ENCODE results near the gene SPRN.

The SPRN gene

DNA sequence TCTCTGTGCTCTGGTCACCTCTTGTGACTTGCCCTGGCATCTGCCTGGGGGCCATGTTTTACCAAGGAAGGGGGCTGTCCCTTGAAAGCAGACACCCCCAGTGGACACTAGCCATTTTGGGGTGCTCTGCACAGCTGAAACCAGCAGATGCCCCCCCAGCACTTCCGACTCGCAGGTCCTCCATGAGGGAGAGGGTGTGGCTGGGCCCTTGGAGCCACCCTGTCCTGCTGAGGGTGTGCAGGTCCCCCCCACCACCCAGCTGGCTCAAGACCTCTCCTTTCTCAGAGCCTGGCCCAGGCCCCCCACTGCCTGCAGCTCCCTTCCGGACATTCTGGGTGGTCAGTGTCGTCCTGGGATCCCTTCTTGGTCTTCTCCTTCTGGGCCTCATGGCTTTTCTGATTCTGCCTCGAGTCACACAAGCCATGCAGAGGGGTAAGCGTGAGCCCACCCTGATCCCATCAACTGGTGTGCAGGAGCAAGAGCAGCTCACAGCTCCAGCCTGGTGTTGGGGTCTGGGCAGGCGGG, 41.6 kb upstream of the SPRN start:
- Histone ChIP-seq H3K27ac (ENCODE audit: insufficient read depth in 1 of 2, low read depth in 1 of 2, low read length in 2 of 2, poor library complexity in 1 of 2, severe bottlenecking in 2 of 2) (no peak overlapping the region), H3K9me3 (ENCODE audit: control extremely low read depth in 1 of 5, control insufficient read depth in 4 of 5, insufficient read depth in 2 of 5, low read depth in 1 of 5, low read length in 4 of 5) (peaks cover 0 to 17% (median 3%) of the 10 kb centered on the region in 5 experiments), H3K36me3 (ENCODE audit: control insufficient read depth in 4 of 4, insufficient read depth in 4 of 4, low read length in 3 of 4) (no peaks in the 10 kb centered on the region), H3K27me3 (replicated peaks in 2 of 5; ENCODE audit: control insufficient read depth in 4 of 5, insufficient read depth in 5 of 5, low read length in 4 of 5) (peaks cover 0 to 5% (median 4%) of the 10 kb centered on the region in 5 experiments), H3K4me3 (ENCODE audit: control insufficient read depth in 1 of 7, extremely low read depth in 1 of 7, insufficient read depth in 4 of 7, low read depth in 2 of 7, low read length in 6 of 7) (no peak overlapping the region), H3K4me1 (ENCODE audit: control extremely low read depth in 1 of 4, control insufficient read depth in 4 of 4, insufficient read depth in 4 of 4, low read length in 3 of 4) (no peaks in the 10 kb centered on the region)
- 96% methylated on average over 7 of the region's 7 CpGs for WGBS (ENCODE audit: insufficient coverage)
- no peak for DNase-seq
- CTCF ChIA-PET = no interaction called here
- POLR2A ChIA-PET = no interaction called here

DNA sequence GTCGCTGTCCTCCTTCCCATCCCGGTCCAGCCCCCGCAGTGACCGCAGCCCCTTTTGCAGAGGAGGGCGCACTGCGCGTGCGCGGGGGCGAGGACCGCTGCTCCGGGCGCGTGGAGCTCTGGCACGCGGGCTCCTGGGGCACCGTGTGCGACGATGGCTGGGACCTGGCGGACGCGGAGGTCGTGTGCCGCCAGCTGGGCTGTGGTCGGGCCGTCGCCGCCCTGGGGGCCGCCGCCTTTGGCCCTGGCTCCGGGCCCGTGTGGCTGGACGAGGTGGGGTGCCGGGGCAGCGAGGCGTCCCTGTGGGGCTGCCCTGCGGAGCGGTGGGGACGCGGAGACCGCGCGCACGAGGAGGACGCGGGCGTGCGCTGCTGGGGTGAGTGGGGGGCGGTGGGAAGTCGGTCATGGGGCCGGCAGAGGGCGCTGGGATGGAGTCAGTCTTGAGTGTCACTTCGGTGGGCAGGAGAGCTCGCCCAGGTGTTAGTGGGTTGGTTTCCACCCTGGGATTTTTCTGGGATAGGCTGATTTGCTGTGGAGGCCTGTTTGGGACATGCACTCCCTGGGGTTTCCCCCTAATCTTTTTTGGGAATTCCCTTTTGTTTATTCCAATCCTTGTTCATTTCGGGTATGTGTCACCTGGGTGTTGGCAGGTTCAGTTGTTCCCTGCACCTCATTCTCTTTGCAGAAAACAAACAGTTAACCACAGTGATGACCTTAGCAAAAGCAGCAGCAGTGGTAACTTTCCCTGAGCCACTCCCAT, 40.9 kb upstream of the SPRN start:
- WGBS (ENCODE audit: insufficient coverage) = 55% methylated on average over 44 of the region's 55 CpGs
- ChIA-PET CTCF (no interaction called here), POLR2A (no interaction called here)
- no peak for DNase-seq
- Histone ChIP-seq H3K36me3 (ENCODE audit: control insufficient read depth in 4 of 4, insufficient read depth in 4 of 4, low read length in 3 of 4) (no peaks in the 10 kb centered on the region), H3K4me3 (ENCODE audit: control insufficient read depth in 1 of 7, extremely low read depth in 1 of 7, insufficient read depth in 4 of 7, low read depth in 2 of 7, low read length in 6 of 7) (no peak overlapping the region), H3K27ac (ENCODE audit: insufficient read depth in 1 of 2, low read depth in 1 of 2, low read length in 2 of 2, poor library complexity in 1 of 2, severe bottlenecking in 2 of 2) (no peak overlapping the region), H3K9me3 (ENCODE audit: control extremely low read depth in 1 of 5, control insufficient read depth in 4 of 5, insufficient read depth in 2 of 5, low read depth in 1 of 5, low read length in 4 of 5) (peaks cover 0 to 17% (median under 1%) of the 10 kb centered on the region in 5 experiments), H3K4me1 (ENCODE audit: control extremely low read depth in 1 of 4, control insufficient read depth in 4 of 4, insufficient read depth in 4 of 4, low read length in 3 of 4) (no peaks in the 10 kb centered on the region), H3K27me3 (replicated peaks in 2 of 5; ENCODE audit: control insufficient read depth in 4 of 5, insufficient read depth in 5 of 5, low read length in 4 of 5) (peaks cover 0 to 5% (median 4%) of the 10 kb centered on the region in 5 experiments)

DNA sequence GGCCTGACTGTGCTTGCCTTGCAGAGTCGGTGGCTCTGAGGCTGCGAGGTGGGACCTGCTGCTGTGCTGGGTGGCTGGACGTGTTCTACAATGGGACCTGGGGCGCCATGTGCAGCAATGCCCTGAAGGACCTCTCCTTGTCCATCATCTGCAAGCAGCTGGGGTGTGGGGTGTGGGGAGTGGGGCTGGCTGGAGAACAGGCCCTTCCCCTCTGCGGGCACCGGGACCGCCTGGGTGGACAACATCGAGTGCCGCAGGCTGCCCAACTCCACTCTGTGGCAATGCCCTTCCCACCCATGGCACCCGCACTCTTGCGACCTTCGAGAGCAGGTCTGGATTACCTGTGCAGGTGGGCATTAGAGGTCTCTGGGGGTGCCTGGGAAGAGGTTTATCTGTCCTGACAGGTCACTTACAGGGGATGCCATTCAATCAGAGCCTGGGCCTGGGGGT, 40.2 kb upstream of the SPRN start:
- ChIA-PET POLR2A (no interaction called here), CTCF (no interaction called here)
- Histone ChIP-seq H3K27me3 (replicated peaks in 2 of 5; ENCODE audit: control insufficient read depth in 4 of 5, insufficient read depth in 5 of 5, low read length in 4 of 5) (peaks cover 0 to 5% (median 4%) of the 10 kb centered on the region in 5 experiments), H3K36me3 (ENCODE audit: control insufficient read depth in 4 of 4, insufficient read depth in 4 of 4, low read length in 3 of 4) (no peaks in the 10 kb centered on the region), H3K27ac (ENCODE audit: insufficient read depth in 1 of 2, low read depth in 1 of 2, low read length in 2 of 2, poor library complexity in 1 of 2, severe bottlenecking in 2 of 2) (no peak overlapping the region), H3K4me1 (ENCODE audit: control extremely low read depth in 1 of 4, control insufficient read depth in 4 of 4, insufficient read depth in 4 of 4, low read length in 3 of 4) (no peaks in the 10 kb centered on the region), H3K9me3 (ENCODE audit: control extremely low read depth in 1 of 5, control insufficient read depth in 4 of 5, insufficient read depth in 2 of 5, low read depth in 1 of 5, low read length in 4 of 5) (peaks cover 0 to 17% (median 0%) of the 10 kb centered on the region in 5 experiments), H3K4me3 (ENCODE audit: control insufficient read depth in 1 of 7, extremely low read depth in 1 of 7, insufficient read depth in 4 of 7, low read depth in 2 of 7, low read length in 6 of 7) (no peak overlapping the region)
- no peak for DNase-seq
- WGBS (ENCODE audit: insufficient coverage) = 93% methylated on average over 10 of the region's 12 CpGs

GRCh38 chr10:133462512-133463305, 38.3 kb upstream of the SPRN start:
- no peaks in the 10 kb centered on the region for H3K36me3 ChIP-seq (ENCODE audit: control insufficient read depth in 4 of 4, insufficient read depth in 4 of 4, low read length in 3 of 4)
- no peak for DNase-seq
- no peak overlapping the region for H3K4me3 ChIP-seq (ENCODE audit: control insufficient read depth in 1 of 7, extremely low read depth in 1 of 7, insufficient read depth in 4 of 7, low read depth in 2 of 7, low read length in 6 of 7)
- H3K9me3 ChIP-seq (ENCODE audit: control extremely low read depth in 1 of 5, control insufficient read depth in 4 of 5, insufficient read depth in 2 of 5, low read depth in 1 of 5, low read length in 4 of 5) = peaks cover 0 to 21% (median 0%) of the 10 kb centered on the region in 5 experiments
- no peaks in the 10 kb centered on the region for H3K4me1 ChIP-seq (ENCODE audit: control extremely low read depth in 1 of 4, control insufficient read depth in 4 of 4, insufficient read depth in 4 of 4, low read length in 3 of 4)
- H3K27me3 ChIP-seq (replicated peaks in 2 of 5; ENCODE audit: control insufficient read depth in 4 of 5, insufficient read depth in 5 of 5, low read length in 4 of 5) = peaks cover 0 to 7% (median 4%) of the 10 kb centered on the region in 5 experiments
- ChIA-PET POLR2A (no interaction called here), CTCF (interaction anchor here (1.2 kb wide), 1 partner anchor 25 kb away, joined by 3 read pairs; no protein-coding TSS in a partner anchor)
- WGBS (ENCODE audit: insufficient coverage) = 95% methylated on average over 8 of the region's 10 CpGs
- no peak overlapping the region for H3K27ac ChIP-seq (ENCODE audit: insufficient read depth in 1 of 2, low read depth in 1 of 2, low read length in 2 of 2, poor library complexity in 1 of 2, severe bottlenecking in 2 of 2)

DNA sequence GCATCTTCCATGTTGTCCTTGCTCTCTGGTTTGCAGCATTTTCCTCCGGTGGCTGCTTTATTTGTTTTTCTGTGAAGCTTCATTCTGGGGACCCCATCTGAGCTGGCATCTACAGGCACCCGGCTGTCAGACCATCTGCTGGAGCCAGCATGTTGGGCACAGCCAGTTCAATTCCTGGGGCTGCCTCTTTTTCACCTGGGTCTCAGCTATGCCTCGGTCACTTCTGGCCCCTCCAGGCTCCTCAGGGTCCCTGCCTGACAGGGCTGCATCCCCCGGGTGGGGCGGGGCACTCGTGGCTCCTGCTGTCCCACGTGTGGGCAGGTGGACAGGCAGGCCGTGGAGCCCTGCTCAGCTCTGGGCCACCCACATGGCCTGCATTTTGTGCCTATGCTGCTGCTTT, 37.4 kb upstream of the SPRN start:
- DNase-seq = no peak
- Histone ChIP-seq H3K27me3 (replicated peaks in 2 of 5; ENCODE audit: control insufficient read depth in 4 of 5, insufficient read depth in 5 of 5, low read length in 4 of 5) (peaks cover 0 to 7% (median 4%) of the 10 kb centered on the region in 5 experiments), H3K4me3 (ENCODE audit: control insufficient read depth in 1 of 7, extremely low read depth in 1 of 7, insufficient read depth in 4 of 7, low read depth in 2 of 7, low read length in 6 of 7) (no peak overlapping the region), H3K4me1 (ENCODE audit: control extremely low read depth in 1 of 4, control insufficient read depth in 4 of 4, insufficient read depth in 4 of 4, low read length in 3 of 4) (no peaks in the 10 kb centered on the region), H3K9me3 (ENCODE audit: control extremely low read depth in 1 of 5, control insufficient read depth in 4 of 5, insufficient read depth in 2 of 5, low read depth in 1 of 5, low read length in 4 of 5) (peaks cover 0 to 24% (median 0%) of the 10 kb centered on the region in 5 experiments), H3K27ac (ENCODE audit: insufficient read depth in 1 of 2, low read depth in 1 of 2, low read length in 2 of 2, poor library complexity in 1 of 2, severe bottlenecking in 2 of 2) (no peak overlapping the region), H3K36me3 (ENCODE audit: control insufficient read depth in 4 of 4, insufficient read depth in 4 of 4, low read length in 3 of 4) (no peaks in the 10 kb centered on the region)
- WGBS (ENCODE audit: insufficient coverage) = 91% methylated on average over 7 of the region's 8 CpGs
- POLR2A ChIA-PET = no interaction called here
- CTCF ChIA-PET = interaction anchor here (1.2 kb wide), 1 partner anchor 24 kb away, joined by 3 read pairs; no protein-coding TSS in a partner anchor

GRCh38 chr10:133461027-133461426, 36.6 kb upstream of the SPRN start:
- no peak overlapping the region for H3K4me3 ChIP-seq (ENCODE audit: control insufficient read depth in 1 of 7, extremely low read depth in 1 of 7, insufficient read depth in 4 of 7, low read depth in 2 of 7, low read length in 6 of 7)
- DNase-seq = no peak
- peaks cover 0 to 24% (median 0%) of the 10 kb centered on the region in 5 experiments for H3K9me3 ChIP-seq (ENCODE audit: control extremely low read depth in 1 of 5, control insufficient read depth in 4 of 5, insufficient read depth in 2 of 5, low read depth in 1 of 5, low read length in 4 of 5)
- H3K4me1 ChIP-seq (ENCODE audit: control extremely low read depth in 1 of 4, control insufficient read depth in 4 of 4, insufficient read depth in 4 of 4, low read length in 3 of 4) = no peaks in the 10 kb centered on the region
- ChIA-PET POLR2A (no interaction called here), CTCF (no interaction called here)
- WGBS (ENCODE audit: insufficient coverage) = 98% methylated on average over 6 of the region's 7 CpGs
- no peaks in the 10 kb centered on the region for H3K36me3 ChIP-seq (ENCODE audit: control insufficient read depth in 4 of 4, insufficient read depth in 4 of 4, low read length in 3 of 4)
- H3K27ac ChIP-seq (ENCODE audit: insufficient read depth in 1 of 2, low read depth in 1 of 2, low read length in 2 of 2, poor library complexity in 1 of 2, severe bottlenecking in 2 of 2) = no peak overlapping the region
- H3K27me3 ChIP-seq (replicated peaks in 2 of 5; ENCODE audit: control insufficient read depth in 4 of 5, insufficient read depth in 5 of 5, low read length in 4 of 5) = peaks cover 0 to 7% (median 1%) of the 10 kb centered on the region in 5 experiments

All from common myeloid progenitor, CD34-positive (primary cell).